ENCODE results near the gene PLEKHG4B.
A peak's percentile ranks its signal among the peaks of the same experiment; 100 is the strongest.

PLEKHG4B gene

DNA sequence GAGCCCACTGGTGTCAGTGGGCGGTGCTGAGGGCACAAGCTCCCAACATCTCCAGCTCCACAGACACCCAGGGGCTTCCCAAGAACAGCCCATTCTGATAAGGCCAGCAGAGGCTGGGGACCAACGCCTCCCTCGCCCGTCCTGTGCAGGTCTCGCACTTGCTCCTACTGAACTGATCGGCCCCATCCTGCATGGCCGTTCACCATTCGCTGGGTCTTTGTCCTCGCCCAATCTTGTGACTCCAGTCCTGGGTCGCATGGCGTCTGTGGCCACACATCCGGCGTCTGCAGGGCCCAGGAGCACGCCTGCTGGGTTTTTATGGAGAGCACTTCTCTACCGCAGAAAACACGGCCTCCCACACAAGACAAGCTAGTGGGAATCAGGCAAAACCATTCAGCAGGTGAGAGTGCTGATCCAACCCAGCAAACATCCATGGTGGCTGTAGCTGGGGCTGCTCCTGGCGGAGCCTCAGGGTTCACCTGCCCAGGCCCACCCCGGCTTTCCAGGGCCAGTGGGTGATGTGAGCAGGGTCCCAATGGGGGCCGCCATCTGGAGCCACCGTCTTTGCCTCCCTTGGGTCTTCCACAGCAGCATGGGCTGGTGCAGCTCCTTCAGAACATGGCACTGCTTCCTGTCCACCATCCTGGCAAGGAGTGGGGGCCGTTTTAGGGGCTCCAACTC is 106.7 kb downstream of the PLEKHG4B start:
- no peak overlapping the region for H3K27ac ChIP-seq (replicated peaks; ENCODE audit: low read length)
- peaks cover 15% of the 10 kb centered on the region for H3K79me1 ChIP-seq (ENCODE audit: low read depth, low read length)
- H2BK12ac ChIP-seq (ENCODE audit: low read length): no peak overlapping the region
- H4K8ac ChIP-seq (ENCODE audit: low read depth, low read length): no peak overlapping the region
- H2AFZ ChIP-seq (ENCODE audit: low read length): no peak overlapping the region
- peaks cover 0 to 1% of the 10 kb centered on the region in 2 donors for H3K9me3 ChIP-seq (replicated peaks in 1 of 2; ENCODE audit: control insufficient read depth in 2 of 2, insufficient read depth in 1 of 2, low read depth in 1 of 2, low read length in 2 of 2)
- H2BK15ac ChIP-seq (ENCODE audit: low read length): no peak overlapping the region
- no peak overlapping the region for H4K91ac ChIP-seq (ENCODE audit: low read depth, low read length, poor library complexity)
- H2BK5ac ChIP-seq (ENCODE audit: low read length): peak overlapping the region; percentile 48
- H2BK120ac ChIP-seq (ENCODE audit: low read depth, low read length): no peak overlapping the region
- no peak overlapping the region for H3K4me2 ChIP-seq (ENCODE audit: insufficient read depth, low read length, poor library complexity, severe bottlenecking)
- H3K9ac ChIP-seq (ENCODE audit: low read depth, low read length, poor library complexity): no peak overlapping the region
- no peak overlapping the region for H3K4ac ChIP-seq (ENCODE audit: low read length)
- peaks cover 7 to 8% of the 10 kb centered on the region in 2 donors for H3K4me1 ChIP-seq (ENCODE audit: control insufficient read depth in 2 of 2, insufficient read depth in 1 of 2, low read depth in 1 of 2, low read length in 2 of 2)
- H3K23ac ChIP-seq (ENCODE audit: low read depth, low read length, poor library complexity): peak overlapping the region; percentile 57
- H3K4me3 ChIP-seq (ENCODE audit: low read length in 2 of 2): no peak overlapping the region
- DNase-seq (ENCODE audit: low spot score): no peak
- no peak overlapping the region for H3K18ac ChIP-seq (ENCODE audit: low read length)
- WGBS, 2 donors (ENCODE audit: extremely low coverage in 2 of 2, insufficient read length in 2 of 2, insufficient replicate concordance in 1 of 2): no CpG with 5 or more reads among the region's 21 CpGs
- no peak overlapping the region for H3K14ac ChIP-seq (ENCODE audit: low read length)
- no peak overlapping the region for H2AK5ac ChIP-seq (ENCODE audit: low read depth, low read length)
- peaks cover 5 to 17% of the 10 kb centered on the region in 2 donors for H3K36me3 ChIP-seq (replicated peaks in 1 of 2; ENCODE audit: control insufficient read depth in 2 of 2, insufficient read depth in 2 of 2, low read length in 2 of 2)
- no peaks in the 10 kb centered on the region for H3K27me3 ChIP-seq (ENCODE audit: control insufficient read depth in 3 of 3, insufficient read depth in 3 of 3, low read depth in 1 of 3, low read length in 3 of 3)

DNA sequence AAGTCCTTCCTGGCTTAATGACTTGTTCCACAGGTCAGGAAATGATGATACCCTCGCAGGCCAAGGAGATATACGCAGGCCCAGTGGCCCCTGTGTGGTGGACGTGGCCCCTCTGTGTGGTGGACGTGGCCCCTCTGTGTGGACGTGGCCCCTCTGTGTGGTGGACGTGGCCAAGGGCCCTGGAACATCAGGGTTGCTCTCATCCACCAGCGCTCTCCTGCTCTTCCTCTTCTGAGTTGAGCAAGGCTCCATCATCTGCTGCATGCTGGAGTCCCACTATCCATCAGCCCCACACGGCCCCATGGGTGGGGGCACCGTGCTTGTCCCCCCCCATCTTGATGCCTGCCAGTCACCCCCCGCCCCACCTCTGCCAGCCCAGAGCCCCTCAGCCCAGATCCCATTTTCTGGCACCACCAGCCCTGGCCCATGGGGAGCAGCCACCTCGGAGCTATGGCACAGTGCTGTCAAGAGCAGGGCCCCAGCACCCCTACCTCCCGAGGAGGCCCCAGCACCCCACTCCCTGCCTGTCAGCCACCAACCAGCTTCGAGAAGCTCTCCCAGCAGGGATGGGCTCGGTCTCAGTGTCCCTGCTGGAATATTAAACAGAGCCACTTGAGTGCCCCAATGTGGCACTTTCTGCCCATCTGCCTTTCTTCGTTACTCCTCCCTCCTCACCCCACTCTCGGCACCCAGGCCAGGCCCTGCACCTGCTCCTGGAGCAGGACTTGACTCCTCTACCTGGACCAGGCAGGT is 107.4 kb downstream of the PLEKHG4B start:
- H2BK120ac ChIP-seq (ENCODE audit: low read depth, low read length): no peak overlapping the region
- H2BK15ac ChIP-seq (ENCODE audit: low read length): peak overlapping the region; percentile 47
- peak overlapping the region; percentile 45 for H3K27ac ChIP-seq (replicated peaks; ENCODE audit: low read length)
- H3K4ac ChIP-seq (ENCODE audit: low read length): no peak overlapping the region
- no peak overlapping the region for H3K4me3 ChIP-seq (ENCODE audit: low read length in 2 of 2)
- peak overlapping the region; percentile 48 for H2BK5ac ChIP-seq (ENCODE audit: low read length)
- no peak overlapping the region for H4K8ac ChIP-seq (ENCODE audit: low read depth, low read length)
- H3K9me3 ChIP-seq (replicated peaks in 1 of 2; ENCODE audit: control insufficient read depth in 2 of 2, insufficient read depth in 1 of 2, low read depth in 1 of 2, low read length in 2 of 2): peaks cover 0 to 2% of the 10 kb centered on the region in 2 donors
- no peak overlapping the region for H3K4me2 ChIP-seq (ENCODE audit: insufficient read depth, low read length, poor library complexity, severe bottlenecking)
- DNase-seq (ENCODE audit: low spot score): no peak
- H3K4me1 ChIP-seq (ENCODE audit: control insufficient read depth in 2 of 2, insufficient read depth in 1 of 2, low read depth in 1 of 2, low read length in 2 of 2): peaks cover 7 to 8% of the 10 kb centered on the region in 2 donors
- peak overlapping the region; percentile 81 for H2AK5ac ChIP-seq (ENCODE audit: low read depth, low read length)
- peaks cover 11 to 24% of the 10 kb centered on the region in 2 donors for H3K36me3 ChIP-seq (replicated peaks in 1 of 2; ENCODE audit: control insufficient read depth in 2 of 2, insufficient read depth in 2 of 2, low read length in 2 of 2)
- H3K27me3 ChIP-seq (ENCODE audit: control insufficient read depth in 3 of 3, insufficient read depth in 3 of 3, low read depth in 1 of 3, low read length in 3 of 3): no peaks in the 10 kb centered on the region
- no peak overlapping the region for H4K91ac ChIP-seq (ENCODE audit: low read depth, low read length, poor library complexity)
- H2BK12ac ChIP-seq (ENCODE audit: low read length): no peak overlapping the region
- H2AFZ ChIP-seq (ENCODE audit: low read length): no peak overlapping the region
- H3K9ac ChIP-seq (ENCODE audit: low read depth, low read length, poor library complexity): no peak overlapping the region
- no CpG with 5 or more reads among the region's 16 CpGs for WGBS, 2 donors (ENCODE audit: extremely low coverage in 2 of 2, insufficient read length in 2 of 2, insufficient replicate concordance in 1 of 2)
- H3K79me1 ChIP-seq (ENCODE audit: low read depth, low read length): peaks cover 16% of the 10 kb centered on the region
- peak overlapping the region; percentile 65 for H3K18ac ChIP-seq (ENCODE audit: low read length)
- H3K14ac ChIP-seq (ENCODE audit: low read length): no peak overlapping the region
- peak overlapping the region; percentile 57 for H3K23ac ChIP-seq (ENCODE audit: low read depth, low read length, poor library complexity)

DNA sequence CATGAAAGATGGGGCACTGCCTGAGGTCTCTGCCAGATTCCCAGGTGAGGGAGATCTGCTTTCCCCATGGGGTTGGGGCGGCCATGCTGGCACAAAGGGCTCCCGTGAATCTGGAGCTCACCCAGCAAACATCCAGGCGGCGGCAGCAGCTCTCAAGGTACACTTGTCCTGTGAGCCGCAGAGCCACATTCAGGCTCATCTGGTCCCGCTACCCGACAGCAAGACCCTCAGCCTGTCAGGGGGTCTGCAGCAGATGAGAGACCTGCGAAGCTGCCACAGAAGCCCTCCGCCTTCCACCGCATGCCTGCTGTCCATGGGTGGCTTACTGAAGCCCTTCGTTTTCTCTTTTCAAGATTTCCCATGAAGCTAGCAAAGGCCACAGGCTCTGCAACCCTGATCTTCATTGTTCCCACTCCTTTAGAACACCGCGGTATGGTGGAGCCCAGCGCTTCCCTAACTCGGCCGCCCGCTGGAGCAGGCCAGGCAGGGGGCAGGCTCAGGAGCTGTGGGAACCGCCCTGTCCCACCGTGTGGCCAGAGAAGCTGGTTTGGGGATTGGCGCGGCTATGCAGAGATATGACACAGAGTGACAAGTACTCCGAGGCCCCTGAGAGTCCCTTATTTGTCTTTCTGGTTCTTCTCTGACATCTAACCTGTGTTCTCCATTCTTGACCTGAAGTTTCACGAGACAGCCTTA is 108.1 kb downstream of the PLEKHG4B start:
- no peak for DNase-seq (ENCODE audit: low spot score)
- no peak overlapping the region for H3K14ac ChIP-seq (ENCODE audit: low read length)
- no peak overlapping the region for H2BK5ac ChIP-seq (ENCODE audit: low read length)
- H3K4ac ChIP-seq (ENCODE audit: low read length): no peak overlapping the region
- H2BK12ac ChIP-seq (ENCODE audit: low read length): no peak overlapping the region
- H3K4me1 ChIP-seq (ENCODE audit: control insufficient read depth in 2 of 2, insufficient read depth in 1 of 2, low read depth in 1 of 2, low read length in 2 of 2): peaks cover 7 to 8% of the 10 kb centered on the region in 2 donors
- no peak overlapping the region for H2AFZ ChIP-seq (ENCODE audit: low read length)
- H3K4me2 ChIP-seq (ENCODE audit: insufficient read depth, low read length, poor library complexity, severe bottlenecking): no peak overlapping the region
- peak overlapping the region; percentile 45 for H3K27ac ChIP-seq (replicated peaks; ENCODE audit: low read length)
- no peaks in the 10 kb centered on the region for H3K27me3 ChIP-seq (ENCODE audit: control insufficient read depth in 3 of 3, insufficient read depth in 3 of 3, low read depth in 1 of 3, low read length in 3 of 3)
- H3K18ac ChIP-seq (ENCODE audit: low read length): peak overlapping the region; percentile 65
- H3K23ac ChIP-seq (ENCODE audit: low read depth, low read length, poor library complexity): peak overlapping the region; percentile 57
- H4K91ac ChIP-seq (ENCODE audit: low read depth, low read length, poor library complexity): no peak overlapping the region
- H3K36me3 ChIP-seq (replicated peaks in 1 of 2; ENCODE audit: control insufficient read depth in 2 of 2, insufficient read depth in 2 of 2, low read length in 2 of 2): peaks cover 13 to 32% of the 10 kb centered on the region in 2 donors
- H2BK120ac ChIP-seq (ENCODE audit: low read depth, low read length): no peak overlapping the region
- H2BK15ac ChIP-seq (ENCODE audit: low read length): peak overlapping the region; percentile 47
- H4K8ac ChIP-seq (ENCODE audit: low read depth, low read length): peak overlapping the region; percentile 24
- peaks cover 16% of the 10 kb centered on the region for H3K79me1 ChIP-seq (ENCODE audit: low read depth, low read length)
- H3K9ac ChIP-seq (ENCODE audit: low read depth, low read length, poor library complexity): peak overlapping the region; percentile 12
- peak overlapping the region; percentile 81 for H2AK5ac ChIP-seq (ENCODE audit: low read depth, low read length)
- H3K9me3 ChIP-seq (replicated peaks in 1 of 2; ENCODE audit: control insufficient read depth in 2 of 2, insufficient read depth in 1 of 2, low read depth in 1 of 2, low read length in 2 of 2): peaks cover 0 to 2% of the 10 kb centered on the region in 2 donors
- WGBS, 2 donors (ENCODE audit: extremely low coverage in 2 of 2, insufficient read length in 2 of 2, insufficient replicate concordance in 1 of 2): no CpG with 5 or more reads among the region's 23 CpGs
- no peak overlapping the region for H3K4me3 ChIP-seq (ENCODE audit: low read length in 2 of 2)

DNA sequence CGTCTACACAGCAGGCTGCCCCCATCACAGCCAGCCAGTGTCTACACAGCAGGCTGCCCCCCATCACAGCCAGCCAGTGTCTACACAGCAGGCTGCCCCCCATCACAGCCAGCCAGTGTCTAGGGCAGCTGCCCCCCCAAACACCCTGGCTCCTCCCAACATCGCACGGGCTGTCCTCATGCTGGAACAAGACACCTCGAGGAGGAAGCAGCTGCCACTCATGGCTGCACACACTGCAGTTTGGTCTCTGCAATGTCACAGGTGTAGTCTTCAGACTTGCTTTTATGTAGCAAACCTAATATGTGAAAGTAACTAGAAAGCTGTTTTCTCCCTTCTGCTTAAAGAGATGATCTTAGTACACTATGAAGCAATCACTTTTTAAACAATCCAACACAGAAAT is 109.0 kb downstream of the PLEKHG4B start:
- H3K27me3 ChIP-seq (ENCODE audit: control insufficient read depth in 3 of 3, insufficient read depth in 3 of 3, low read depth in 1 of 3, low read length in 3 of 3): no peaks in the 10 kb centered on the region
- no peak overlapping the region for H3K9ac ChIP-seq (ENCODE audit: low read depth, low read length, poor library complexity)
- no peak overlapping the region for H2BK5ac ChIP-seq (ENCODE audit: low read length)
- peaks cover 5 to 8% of the 10 kb centered on the region in 2 donors for H3K4me1 ChIP-seq (ENCODE audit: control insufficient read depth in 2 of 2, insufficient read depth in 1 of 2, low read depth in 1 of 2, low read length in 2 of 2)
- no peak overlapping the region for H2AK5ac ChIP-seq (ENCODE audit: low read depth, low read length)
- peaks cover 0 to 2% of the 10 kb centered on the region in 2 donors for H3K9me3 ChIP-seq (replicated peaks in 1 of 2; ENCODE audit: control insufficient read depth in 2 of 2, insufficient read depth in 1 of 2, low read depth in 1 of 2, low read length in 2 of 2)
- no peak overlapping the region for H3K18ac ChIP-seq (ENCODE audit: low read length)
- no peak overlapping the region for H2BK120ac ChIP-seq (ENCODE audit: low read depth, low read length)
- no peak overlapping the region for H3K4ac ChIP-seq (ENCODE audit: low read length)
- H3K23ac ChIP-seq (ENCODE audit: low read depth, low read length, poor library complexity): no peak overlapping the region
- no CpG with 5 or more reads among the region's 4 CpGs for WGBS, 2 donors (ENCODE audit: extremely low coverage in 2 of 2, insufficient read length in 2 of 2, insufficient replicate concordance in 1 of 2)
- peaks cover 19 to 40% of the 10 kb centered on the region in 2 donors for H3K36me3 ChIP-seq (replicated peaks in 1 of 2; ENCODE audit: control insufficient read depth in 2 of 2, insufficient read depth in 2 of 2, low read length in 2 of 2)
- no peak overlapping the region for H3K14ac ChIP-seq (ENCODE audit: low read length)
- DNase-seq (ENCODE audit: low spot score): no peak
- H2BK15ac ChIP-seq (ENCODE audit: low read length): no peak overlapping the region
- H2AFZ ChIP-seq (ENCODE audit: low read length): no peak overlapping the region
- no peak overlapping the region for H3K4me3 ChIP-seq (ENCODE audit: low read length in 2 of 2)
- no peak overlapping the region for H3K27ac ChIP-seq (replicated peaks; ENCODE audit: low read length)
- H3K79me1 ChIP-seq (ENCODE audit: low read depth, low read length): peaks cover 18% of the 10 kb centered on the region
- H4K8ac ChIP-seq (ENCODE audit: low read depth, low read length): no peak overlapping the region
- no peak overlapping the region for H3K4me2 ChIP-seq (ENCODE audit: insufficient read depth, low read length, poor library complexity, severe bottlenecking)
- no peak overlapping the region for H2BK12ac ChIP-seq (ENCODE audit: low read length)
- H4K91ac ChIP-seq (ENCODE audit: low read depth, low read length, poor library complexity): no peak overlapping the region

All from neuronal stem cell (in vitro differentiated cells).